ENCODE data around the gene LUZP2.
"Not testable (repeated sequence)": the region's sequence is repeated elsewhere in the genome, so short reads cannot be mapped to it uniquely, and the experiment has no call there.

LUZP2 gene

DNA sequence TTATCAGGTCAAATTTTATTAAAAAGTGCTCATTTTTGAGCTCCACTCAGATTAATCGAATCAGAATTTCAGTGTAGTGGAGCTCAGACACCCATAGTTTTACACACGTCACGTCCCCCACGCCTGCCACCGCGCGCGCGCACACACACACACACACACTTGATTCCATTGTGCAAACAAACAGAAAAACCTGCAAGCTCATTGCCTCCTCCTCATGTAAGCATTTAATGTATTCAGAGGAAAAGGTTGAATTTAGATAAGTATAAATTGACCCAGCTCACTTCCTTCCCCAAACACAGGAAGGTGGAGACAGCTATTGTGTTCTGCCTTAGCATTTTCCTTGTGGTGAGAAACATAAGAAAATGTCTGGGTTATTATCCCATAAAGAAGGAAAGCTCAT, 336.7 kb downstream of the LUZP2 start:
- FAIRE-seq = no peak

DNA sequence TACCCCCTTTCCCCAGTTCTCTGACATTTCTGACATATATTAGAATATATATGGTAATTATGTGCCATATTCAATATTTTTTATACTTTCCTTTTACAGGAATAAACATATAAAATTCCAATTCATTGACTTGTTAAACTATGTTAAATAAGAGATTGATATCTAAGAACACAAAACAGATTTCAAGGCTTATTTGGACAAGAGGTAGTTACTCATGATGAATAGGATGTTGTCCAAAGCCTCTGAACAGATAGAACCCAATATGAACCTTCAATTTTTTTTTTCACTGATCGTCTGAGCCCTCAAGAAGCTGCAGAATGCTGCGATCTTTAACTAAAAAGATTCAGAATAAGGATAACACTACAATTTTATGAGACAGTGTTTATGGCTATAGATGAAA, 340.3 kb downstream of the LUZP2 start:
- FAIRE-seq = no peak

DNA sequence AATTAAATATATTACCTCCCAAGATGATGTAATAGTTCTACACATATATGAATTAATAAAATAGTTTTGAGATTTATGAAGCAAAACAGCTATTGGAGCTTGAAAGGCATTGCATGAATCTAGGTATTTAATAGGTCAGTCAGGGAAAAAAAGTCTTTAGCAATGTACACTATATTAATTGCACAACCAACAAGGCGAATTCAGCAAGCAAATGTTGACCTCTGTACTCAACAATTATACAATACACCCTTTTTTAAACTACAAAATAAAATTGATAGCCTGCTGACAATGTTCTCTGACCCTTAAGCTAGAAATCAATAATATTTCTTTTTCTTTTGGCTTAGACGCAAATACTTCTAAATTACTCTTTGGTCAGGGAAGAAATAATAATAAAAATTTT, 345.5 kb downstream of the LUZP2 start:
- FAIRE-seq = no peak

DNA sequence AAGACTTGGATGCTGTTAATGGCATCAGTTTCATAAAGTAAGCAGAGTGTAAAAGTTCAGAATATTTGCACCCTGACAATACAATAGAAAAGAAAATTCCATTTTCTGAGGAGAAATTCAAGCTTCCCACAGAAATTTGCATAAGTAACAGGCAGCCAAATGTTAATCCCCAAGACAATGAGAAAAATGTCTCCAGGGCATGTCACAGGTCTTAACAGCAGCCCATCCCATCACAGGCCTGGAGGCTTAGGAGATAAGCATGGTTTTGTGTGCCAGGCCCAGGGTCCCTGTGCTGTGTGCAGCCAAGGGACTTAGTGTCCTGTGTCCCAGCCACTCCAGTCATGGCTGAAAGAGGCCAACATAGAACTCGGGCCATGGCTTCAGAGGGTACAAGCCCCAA, 347.6 kb downstream of the LUZP2 start:
- FAIRE-seq = no peak

DNA sequence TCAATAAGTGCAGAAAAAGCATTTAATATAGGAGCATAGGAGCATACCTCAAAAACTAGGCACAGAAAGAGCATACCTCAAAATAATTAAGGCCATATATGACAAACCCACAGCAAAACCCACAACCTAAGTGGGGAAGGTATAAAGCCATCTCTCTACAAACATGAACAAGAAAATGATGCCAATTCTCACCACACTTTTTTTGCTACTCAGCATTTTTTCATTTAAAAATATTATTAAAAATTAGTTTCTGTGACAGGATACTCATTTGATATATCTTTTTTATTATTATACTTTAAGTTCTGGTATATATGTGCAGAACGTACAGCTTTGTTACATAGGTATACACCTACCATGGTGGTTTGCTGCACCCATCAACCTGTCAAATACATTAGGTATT, 352.0 kb downstream of the LUZP2 start:
- FAIRE-seq = no peak

DNA sequence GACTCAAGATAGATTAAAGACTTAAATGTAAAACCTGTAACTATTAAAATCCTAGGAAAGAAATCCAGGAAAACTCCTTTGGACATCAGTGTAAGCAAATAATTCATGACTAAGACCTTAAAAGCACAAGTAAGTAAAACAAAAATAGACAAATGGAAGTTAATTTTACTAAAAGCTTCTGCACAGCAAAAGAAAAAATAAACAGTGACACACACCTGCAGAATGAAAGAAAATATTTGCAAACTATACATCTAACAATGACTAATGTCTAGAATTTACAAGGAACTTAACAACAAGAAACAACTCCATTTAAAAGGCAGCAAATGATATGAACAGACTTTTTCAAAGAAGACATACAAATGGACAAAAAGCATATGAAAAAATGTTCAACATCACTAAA, 359.1 kb downstream of the LUZP2 start:
- FAIRE-seq = no peak

DNA sequence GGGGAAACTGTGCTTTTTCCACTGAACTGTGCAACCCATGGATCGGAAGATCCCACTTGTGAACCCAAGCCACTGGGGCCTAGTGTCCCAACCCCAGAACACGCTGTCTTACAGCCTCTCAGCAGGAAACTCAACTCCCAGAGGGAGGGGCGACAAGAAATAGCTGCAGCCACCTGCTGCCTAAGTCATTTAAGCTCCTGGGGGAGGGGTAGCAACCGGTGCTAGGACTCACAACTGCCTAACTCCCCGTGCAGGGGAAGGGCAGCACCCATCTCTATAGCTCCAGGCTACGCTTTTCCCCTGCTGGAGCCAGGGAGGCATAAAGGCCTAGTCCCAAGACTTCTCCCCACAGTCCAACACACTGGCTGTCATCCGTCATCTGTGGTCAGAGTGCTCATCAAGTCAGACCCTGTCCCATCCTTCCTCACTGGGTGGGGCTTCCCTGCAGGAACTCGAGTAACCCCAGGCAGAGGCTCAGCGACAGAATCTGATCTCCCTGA, 363.0 kb downstream of the LUZP2 start:
- no peak for FAIRE-seq

DNA sequence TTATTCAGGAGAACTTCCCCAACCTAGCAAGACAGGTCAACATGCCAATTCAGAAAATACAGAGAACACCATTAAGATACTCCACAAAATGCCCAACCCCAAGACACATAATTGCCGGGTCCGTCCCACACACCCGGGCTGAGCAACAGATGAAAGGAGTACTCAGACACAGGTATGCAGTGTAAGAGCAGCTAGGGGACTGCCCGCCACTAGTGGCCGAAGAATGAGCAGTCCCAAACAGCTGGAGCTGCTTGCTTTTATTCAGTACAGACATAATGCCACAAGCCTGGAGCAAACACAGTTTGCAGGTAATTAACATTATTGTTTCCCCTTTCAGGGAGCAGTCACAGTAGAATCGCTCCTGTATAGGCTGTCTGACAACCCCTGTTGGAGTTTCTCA, 364.6 kb downstream of the LUZP2 start:
- no peak for FAIRE-seq

DNA sequence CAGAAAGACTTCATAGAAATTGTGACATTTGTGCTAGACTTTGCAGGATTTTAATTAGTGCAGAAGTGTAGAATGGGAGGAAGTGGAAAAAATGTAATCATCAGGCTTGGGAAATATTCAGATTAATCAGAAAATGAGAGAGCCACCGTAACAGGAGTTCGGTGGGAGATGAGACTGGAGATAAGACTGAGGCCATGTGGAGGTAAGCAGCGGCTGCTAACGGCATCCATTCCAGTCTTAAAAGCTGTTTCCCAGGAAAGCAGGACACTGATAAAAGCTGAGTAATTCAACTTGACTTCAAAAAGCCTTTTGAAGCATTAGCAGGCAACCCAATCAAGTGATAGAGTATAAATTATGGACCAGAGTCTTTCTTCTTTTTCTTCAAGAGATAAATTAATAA, 369.9 kb downstream of the LUZP2 start:
- FAIRE-seq = no peak

DNA sequence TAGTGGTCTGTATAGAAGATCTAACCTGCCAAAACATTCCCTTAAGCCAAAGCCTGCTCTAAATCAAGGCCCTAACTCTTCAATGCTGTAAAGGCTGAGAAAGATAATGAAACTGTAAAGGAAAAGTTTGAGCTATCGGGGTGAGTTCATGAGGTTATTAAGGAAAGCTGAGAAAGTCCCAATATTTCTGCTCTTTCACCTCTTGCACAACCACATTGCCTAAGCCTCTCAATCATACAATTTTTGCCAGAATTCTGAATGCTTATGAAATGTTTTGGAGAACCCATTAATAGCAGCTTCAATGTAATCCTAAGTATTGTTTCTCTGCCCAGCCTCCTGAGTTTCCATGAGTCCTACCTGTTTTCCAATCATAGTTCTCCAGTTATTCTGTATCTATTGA, 373.2 kb downstream of the LUZP2 start:
- FAIRE-seq = no peak

DNA sequence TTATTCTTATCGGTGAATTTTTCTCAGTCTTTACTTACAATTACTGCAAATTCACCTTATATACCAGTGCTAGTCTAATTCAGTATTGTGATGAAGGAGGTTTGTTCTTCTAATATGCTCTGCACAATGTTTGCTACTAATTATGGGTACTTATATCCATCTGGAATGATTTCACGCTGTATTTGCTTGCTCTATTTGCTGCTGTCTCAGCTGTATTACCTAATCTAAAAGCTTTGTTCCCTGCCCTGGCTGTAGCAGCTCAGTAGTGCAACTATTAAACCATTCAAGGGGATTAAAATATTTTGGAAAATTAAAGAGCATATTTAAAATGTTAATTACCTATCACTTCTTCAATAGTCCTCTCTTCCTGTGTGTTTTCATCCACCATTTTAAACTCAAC, 375.3 kb downstream of the LUZP2 start:
- no peak for FAIRE-seq

DNA sequence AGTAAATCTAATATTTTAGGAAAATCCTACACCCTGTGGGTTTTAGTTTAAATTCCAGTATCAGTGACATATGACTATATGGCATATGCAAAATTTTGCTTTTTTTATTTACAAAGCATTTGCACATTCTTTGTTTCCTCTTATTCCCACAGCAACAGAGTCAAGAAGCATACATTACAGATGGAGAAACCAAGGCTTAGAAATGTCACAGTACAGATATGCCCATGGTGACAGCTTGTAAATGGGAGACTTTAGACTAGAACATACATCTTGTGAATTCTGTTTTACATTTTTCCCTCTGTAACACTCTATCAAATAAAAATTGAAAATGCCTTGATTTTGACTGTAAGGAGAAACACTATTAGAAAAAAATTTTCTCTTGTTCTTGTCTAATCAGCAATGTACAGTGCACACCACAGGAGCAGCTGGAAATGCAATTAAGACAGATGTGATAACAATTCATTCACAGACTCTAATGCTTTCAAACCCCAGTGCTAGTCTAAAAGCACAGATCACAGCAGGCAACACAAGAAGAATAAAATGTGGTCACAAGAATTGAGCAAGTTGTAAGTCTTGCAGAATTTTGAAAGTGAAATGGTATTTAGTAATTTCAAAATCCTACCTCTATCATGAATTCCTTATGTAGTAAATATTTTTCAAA, 375.9 kb downstream of the LUZP2 start:
- no peak for FAIRE-seq

DNA sequence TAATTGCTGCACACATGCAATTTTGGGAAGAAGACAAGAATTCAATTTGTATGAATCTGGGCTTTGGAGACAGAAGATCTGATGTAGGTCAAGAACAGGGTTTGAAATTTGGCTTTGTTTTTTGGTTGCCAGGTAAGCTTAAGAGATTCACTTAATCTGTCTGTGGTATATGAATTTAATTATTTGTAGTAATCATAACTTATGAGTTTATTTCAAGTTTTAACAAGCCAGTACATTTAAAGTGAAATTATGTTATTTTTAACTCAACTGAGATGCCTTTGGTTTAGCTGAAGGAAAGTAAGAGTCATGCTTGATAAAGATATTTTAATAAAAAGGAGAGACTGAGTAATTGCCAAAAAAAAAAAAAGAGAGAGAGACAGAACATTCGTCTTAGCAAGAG, 384.1 kb downstream of the LUZP2 start:
- FAIRE-seq = no peak

DNA sequence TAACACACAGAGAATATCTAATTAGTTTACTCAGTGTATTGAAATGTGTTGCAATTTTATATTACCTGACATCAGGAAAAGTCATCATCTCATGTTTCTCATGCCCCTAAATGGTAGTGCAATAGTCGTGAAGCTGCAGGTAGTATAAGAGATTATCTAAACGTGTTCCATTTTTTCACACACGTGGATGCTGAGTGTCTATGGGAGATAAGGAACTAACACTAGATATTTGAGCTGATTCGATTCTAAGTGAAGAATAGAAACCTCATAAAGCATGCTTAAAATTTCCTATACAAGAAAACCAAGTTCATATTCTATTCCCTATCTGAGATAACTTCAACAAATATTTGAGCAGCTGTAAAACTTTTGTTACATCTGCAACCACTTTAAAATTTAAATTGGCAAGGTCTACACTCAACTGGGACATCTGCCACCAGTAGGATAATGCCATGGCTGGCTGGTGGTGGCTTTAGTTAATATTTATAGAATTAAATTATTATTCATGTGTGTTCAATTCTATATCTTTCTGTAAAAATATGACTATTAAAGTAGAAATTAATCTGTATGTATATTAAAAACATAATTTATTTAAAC, 388.8 kb downstream of the LUZP2 start:
- no peak for FAIRE-seq

DNA sequence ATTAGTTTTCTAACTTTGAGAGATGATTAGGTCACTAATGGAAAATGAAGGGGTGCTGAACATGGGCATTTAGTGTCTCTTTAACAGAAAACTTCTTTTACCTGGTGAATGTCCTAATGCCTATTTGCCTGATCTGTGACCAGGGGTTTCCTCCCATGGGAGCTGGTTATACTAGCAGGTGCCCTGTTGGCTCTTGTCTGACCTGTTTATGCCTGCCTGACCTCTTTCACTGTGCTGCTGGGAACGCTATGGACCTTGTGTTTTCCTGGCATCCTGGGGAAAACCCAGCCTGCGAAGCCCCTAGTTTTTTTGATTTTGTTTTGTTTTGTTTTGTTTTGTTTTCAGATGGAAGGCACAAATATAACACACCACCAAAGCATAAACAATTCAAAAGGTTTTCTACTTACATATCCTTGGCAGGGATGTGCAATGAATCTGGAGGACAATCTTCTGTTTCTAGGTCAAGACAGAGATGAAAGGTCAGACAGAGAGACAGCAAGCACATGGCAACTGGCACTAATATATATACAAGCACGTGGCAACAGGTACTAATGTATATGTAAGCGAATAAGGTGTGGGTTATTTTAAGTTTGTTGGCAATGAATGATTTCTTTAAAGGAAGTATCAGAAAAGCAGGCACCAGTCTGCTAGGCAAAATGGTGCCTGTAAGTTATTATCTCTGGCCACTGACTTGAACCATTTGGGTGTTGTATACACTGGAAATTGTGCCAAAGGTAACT, 390.2 kb downstream of the LUZP2 start:
- FAIRE-seq = no peak

DNA sequence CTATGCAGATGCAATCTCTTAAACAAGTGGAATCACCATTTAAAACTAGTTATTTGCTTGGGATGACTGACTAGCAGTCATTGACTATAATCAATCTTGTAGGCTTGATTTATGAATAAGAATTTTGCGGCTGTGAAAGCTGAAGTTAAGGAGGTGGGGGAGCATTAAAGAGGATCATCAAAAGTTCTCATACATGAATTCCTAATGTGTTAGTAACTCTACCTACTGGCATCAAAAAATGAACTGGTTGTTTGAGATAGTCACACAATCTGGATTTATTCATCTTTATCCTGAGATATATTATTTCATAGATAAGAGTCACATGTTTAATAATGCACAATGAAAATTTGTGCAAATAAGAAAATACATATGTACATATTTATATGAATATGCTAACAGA, 393.6 kb downstream of the LUZP2 start:
- FAIRE-seq = no peak

DNA sequence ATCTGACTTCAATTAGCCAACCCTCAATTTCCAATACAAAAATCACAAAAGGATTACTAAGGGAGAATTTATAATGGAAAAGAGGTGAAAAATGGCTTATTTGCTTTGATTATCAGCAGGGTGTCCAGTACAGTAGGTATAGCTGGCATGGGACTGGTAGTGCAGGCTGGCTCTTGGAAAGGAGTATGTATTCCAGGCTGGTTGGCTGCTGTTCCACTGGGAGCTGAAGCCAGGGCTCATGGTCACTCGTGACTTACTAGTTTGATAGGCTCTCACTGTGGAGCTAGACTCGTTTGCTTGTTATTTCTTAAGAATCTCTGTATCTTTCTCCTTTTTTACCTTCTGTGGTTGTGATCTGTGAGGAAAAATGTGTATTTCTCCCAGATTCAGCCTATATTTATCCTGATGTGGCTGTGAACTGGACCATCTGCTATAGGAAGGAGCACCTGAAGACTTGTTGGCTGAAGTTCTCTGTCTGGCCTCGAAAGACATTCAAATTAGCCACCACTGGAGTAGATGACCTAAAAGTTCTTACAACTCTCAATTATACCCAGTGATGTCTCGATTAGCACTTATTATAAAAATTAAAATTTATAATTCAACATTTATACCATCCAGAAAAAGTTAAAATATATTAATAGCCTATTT, 395.1 kb downstream of the LUZP2 start:
- not testable (repeated sequence) for FAIRE-seq

DNA sequence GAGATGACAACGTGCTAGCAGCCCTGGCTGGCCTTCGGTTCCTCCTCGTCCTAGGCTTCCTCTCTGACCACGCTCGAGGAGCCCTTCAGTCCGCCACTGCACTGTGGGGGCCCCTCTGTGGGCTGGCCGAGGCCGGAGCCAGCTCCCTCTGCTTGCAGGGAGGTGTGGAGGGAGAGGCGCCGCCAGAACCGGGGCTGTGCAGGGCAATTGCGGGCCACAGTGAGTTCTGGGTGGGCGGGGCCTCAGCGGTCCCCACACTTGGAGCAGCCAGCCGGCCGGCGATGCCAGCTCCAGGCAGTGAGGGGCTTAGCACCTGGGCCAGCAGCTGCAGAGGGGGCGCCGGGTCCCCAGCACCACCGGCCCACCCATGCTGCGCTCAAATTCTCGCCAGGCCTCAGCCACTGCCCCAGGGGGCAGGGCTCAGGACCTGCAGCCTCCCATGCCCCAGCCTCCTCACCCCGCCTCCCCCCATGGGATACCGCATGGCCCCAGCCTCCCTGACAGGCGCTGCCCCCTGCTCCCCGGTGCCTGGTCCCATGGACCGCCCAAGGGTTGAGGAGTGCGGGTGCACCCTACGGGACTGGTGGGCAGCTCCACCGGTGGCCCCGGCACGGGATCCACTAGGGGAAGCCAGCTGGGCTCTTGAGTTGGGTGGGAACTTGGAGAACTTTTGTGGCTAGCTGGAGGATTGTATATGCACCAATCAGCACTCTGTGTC, 399.4 kb downstream of the LUZP2 start:
- no peak for FAIRE-seq

DNA sequence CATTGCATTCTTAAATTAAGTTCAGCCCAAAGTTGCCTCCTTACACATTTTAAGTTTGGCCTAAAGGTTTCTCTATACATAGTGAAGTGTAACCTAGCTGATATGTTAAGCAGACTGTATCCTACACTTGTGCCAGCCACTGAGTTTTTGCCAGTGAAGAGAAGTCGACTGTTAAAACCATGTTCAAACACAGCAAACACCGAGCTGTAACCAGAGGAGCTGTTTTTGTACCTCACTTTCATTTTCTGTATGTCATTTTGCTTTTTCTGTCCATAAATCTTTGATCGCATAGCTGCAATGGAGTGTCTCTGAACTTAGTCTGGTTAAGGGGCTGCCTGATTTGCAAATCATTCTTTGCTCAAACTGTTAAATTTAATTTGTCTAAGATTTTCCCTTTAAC, 403.7 kb downstream of the LUZP2 start:
- FAIRE-seq = no peak

DNA sequence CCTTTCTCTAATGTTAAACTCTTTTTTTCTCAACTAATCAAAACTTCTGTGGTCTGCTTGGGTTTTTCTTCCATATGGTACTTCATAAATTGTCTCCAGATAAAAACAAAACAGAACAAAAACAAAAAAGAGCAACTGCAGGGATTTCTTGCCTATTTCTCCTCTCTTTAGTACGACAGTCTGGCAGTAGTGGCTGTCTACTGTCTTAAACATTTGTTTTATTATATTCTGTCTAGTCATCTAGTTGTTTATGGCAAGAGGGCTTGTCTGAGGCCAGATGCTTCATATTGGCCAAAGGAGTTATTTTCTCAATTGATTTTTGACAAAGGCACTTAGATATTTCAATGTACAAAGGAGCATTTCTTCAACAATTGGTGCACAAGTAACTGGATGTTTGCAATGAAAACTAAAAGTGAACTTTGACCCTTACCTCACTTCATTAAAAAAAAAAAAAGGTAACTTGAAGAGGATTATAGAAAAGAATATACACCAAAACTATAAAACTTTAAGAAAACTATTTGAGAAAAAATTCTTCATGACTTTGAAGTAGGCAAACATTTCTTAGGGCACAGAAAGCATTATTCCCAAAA, 404.2 kb downstream of the LUZP2 start:
- no peak for FAIRE-seq

DNA sequence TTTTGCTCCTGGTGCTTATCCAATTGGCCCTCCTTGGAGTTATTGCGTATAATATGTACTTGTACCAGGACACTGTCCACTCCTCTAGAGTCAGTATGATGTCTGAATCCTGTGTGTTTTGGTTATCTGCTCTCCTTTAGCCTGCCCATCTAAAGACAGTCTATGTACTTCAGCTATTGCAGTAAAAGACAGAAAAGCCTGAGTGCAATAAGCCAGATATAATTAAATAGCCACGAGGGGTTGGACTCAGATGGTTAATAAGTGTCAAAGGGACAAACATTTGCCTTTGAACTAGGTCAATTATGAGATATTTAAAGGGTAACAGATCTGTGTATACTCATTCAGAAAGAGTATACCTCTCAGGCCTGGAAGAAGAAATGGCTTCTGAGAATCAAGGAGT, 406.7 kb downstream of the LUZP2 start:
- no peak for FAIRE-seq

DNA sequence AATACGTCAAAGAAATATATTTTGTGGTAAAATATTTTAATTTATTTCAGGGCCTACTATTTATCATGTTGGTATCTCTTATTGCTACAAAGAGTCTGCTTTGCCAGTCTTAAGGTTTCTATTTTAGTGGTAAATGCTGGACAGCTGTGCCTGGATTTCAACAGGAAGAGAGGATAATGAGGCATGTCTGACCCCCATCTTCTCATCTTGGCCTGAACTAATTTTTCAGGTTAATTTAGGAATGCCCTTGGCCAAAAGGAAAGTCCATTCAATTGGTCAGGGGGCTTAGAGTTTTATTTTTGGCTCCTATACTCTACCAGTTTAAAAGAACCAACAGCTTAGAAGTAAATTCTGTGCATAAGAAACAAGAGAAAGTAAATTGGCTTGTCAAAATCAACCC, 428.2 kb downstream of the LUZP2 start:
- no peak for FAIRE-seq
